ENCODE data around the gene BTRC.

DNA sequence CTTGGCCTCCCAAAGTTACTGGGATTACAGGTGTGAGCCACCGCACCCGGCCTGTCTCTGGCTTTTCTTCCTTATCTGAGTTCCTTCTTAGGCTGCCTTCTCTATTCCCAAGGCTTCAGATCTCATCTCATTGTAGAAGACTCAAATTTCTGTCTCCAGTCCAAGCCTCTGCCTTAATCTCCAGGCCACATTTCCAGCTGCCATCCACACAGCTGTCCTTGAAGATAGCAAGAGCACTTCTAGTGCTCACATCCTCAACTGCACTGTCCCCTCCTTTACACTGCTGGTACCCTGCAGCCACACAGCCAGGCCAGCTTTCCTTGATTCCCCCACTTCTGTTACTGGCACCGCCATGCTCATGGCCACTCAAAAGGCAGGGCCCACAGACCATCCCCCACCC, 198.5 kb downstream of the BTRC start:
- TF ChIP-seq, protein P1, sequence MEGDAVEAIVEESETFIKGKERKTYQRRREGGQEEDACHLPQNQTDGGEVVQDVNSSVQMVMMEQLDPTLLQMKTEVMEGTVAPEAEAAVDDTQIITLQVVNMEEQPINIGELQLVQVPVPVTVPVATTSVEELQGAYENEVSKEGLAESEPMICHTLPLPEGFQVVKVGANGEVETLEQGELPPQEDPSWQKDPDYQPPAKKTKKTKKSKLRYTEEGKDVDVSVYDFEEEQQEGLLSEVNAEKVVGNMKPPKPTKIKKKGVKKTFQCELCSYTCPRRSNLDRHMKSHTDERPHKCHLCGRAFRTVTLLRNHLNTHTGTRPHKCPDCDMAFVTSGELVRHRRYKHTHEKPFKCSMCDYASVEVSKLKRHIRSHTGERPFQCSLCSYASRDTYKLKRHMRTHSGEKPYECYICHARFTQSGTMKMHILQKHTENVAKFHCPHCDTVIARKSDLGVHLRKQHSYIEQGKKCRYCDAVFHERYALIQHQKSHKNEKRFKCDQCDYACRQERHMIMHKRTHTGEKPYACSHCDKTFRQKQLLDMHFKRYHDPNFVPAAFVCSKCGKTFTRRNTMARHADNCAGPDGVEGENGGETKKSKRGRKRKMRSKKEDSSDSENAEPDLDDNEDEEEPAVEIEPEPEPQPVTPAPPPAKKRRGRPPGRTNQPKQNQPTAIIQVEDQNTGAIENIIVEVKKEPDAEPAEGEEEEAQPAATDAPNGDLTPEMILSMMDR (IDR thresholded peaks at IDR 0.05), result no peak
- TF ChIP-seq POLR2A (IDR thresholded peaks at IDR 0.05), result no peak
